Naive thymus-derived CD4-positive, alpha-beta T cell (primary cell): ENCODE measurements around the gene PIP4K2A. TPM values are rescaled to one million over a fixed set of nuclear protein-coding genes. Genes with fewer than 3 reads are reported as not detected.
"Not testable (repeated sequence)": the region's sequence is repeated elsewhere in the genome, so short reads cannot be mapped to it uniquely, and the experiment has no call there.

Experiments used
- ATAC-seq: fragments of 150-1000 bp; cut with Tn5 transposase; 2 replicates; pipeline ENCODE4 v1.10.0; 2021; ENCODE audit warnings: mild to moderate bottlenecking, moderate library complexity
- CTCF ChIA-PET: fragments of 350-600 bp; sonication (Branson Sonifier 250); formaldehyde crosslinking; loops from one replicate; lab custom pipeline; 2021; ENCODE audit warnings: antibody characterized with exemption; lab: Charles Lee
- POLR2A ChIA-PET: fragments of 350-600 bp; sonication (Branson Sonifier 250); formaldehyde crosslinking; loops from one replicate; lab custom pipeline; 2021; ENCODE audit warnings: antibody characterized with exemption, inconsistent platforms; lab: Charles Lee
- DNase-seq, 9 donors: peaks; one replicate each; pipeline versions ENCODE4 v3.0.0 to v3.0.0-alpha.2; 2020 to 2022; ENCODE audit warnings: mixed read lengths in 1 of 9
- H3K27ac ChIP-seq: one replicate; pipeline ENCODE4 v1.7.0; 2013; ENCODE audit warnings: mild to moderate bottlenecking, low read depth, low read length, moderate library complexity
- H3K27me3 ChIP-seq, 2 donors: one replicate each; pipeline ENCODE4 v1.7.0; 2013; ENCODE audit warnings: low read length in 2 of 2, mild to moderate bottlenecking in 2 of 2, moderate library complexity in 2 of 2; ENCODE audit not compliant: control insufficient read depth in 2 of 2, insufficient read depth in 2 of 2
- H3K36me3 ChIP-seq, 3 experiments: 1 replicate in 2 of 3; 2 replicates in 1 of 3; pipeline ENCODE4 v1.7.0; 2013; ENCODE audit warnings: low read length in 3 of 3, mild to moderate bottlenecking in 3 of 3, moderate library complexity in 1 of 3; ENCODE audit not compliant: insufficient read depth in 3 of 3, control insufficient read depth in 2 of 3
- H3K4me1 ChIP-seq, 2 donors: one replicate each; pipeline ENCODE4 v1.7.0; 2013; ENCODE audit warnings: low read length in 2 of 2, mild to moderate bottlenecking in 2 of 2, moderate library complexity in 1 of 2; ENCODE audit not compliant: control insufficient read depth in 2 of 2, insufficient read depth in 2 of 2
- H3K4me3 ChIP-seq: 2 replicates; pipeline ENCODE4 v1.7.0; 2013; ENCODE audit warnings: mild to moderate bottlenecking, low read length
- H3K9me3 ChIP-seq, 3 experiments: 1 replicate in 2 of 3; 2 replicates in 1 of 3; pipeline ENCODE4 v1.7.0; 2013; ENCODE audit warnings: low read length in 3 of 3; ENCODE audit not compliant: control insufficient read depth in 2 of 3
- H3K27ac Mint-ChIP-seq, 9 donors: one replicate each; pipeline ENCODE4 v1.8.0; 2020 to 2022; ENCODE audit warnings: mixed read lengths in 9 of 9, mild to moderate bottlenecking in 8 of 9, moderate library complexity in 5 of 9, inconsistent platforms in 2 of 9
- H3K27me3 Mint-ChIP-seq, 5 donors: one replicate each; pipeline ENCODE4 v1.8.0; 2021 to 2022; ENCODE audit warnings: mixed read lengths in 5 of 5, mild to moderate bottlenecking in 1 of 5
- H3K36me3 Mint-ChIP-seq, 5 donors: one replicate each; pipeline ENCODE4 v1.8.0; 2020 to 2022; ENCODE audit warnings: mixed read lengths in 5 of 5, mild to moderate bottlenecking in 3 of 5, inconsistent platforms in 1 of 5
- H3K4me1 Mint-ChIP-seq, 7 donors: one replicate each; pipeline ENCODE4 v1.8.0; 2020 to 2022; ENCODE audit warnings: mixed read lengths in 7 of 7, mild to moderate bottlenecking in 3 of 7, inconsistent platforms in 1 of 7
- H3K4me3 Mint-ChIP-seq, 10 donors: one replicate each; pipeline ENCODE4 v1.8.0; 2020 to 2022; ENCODE audit warnings: mild to moderate bottlenecking in 10 of 10, mixed read lengths in 10 of 10, moderate library complexity in 6 of 10, inconsistent platforms in 2 of 10
- H3K9me3 Mint-ChIP-seq, 11 donors: one replicate each; pipeline ENCODE4 v1.8.0; 2020 to 2022; ENCODE audit warnings: mixed read lengths in 11 of 11, mild to moderate bottlenecking in 4 of 11, inconsistent platforms in 1 of 11, moderate library complexity in 1 of 11
- intact Hi-C, 2 donors: fragments of 100-400 bp; cut with micrococcal nuclease; formaldehyde crosslinking; loops; one replicate each; pipeline ENCODE4 v1.15.1; 2023
- polyA plus RNA-seq, 2 donors: library from polyadenylated mRNA; unstranded; fragments of 300-500 nt; fragmentation: Illumina TruSeq; gene quantifications; one replicate each; pipeline ENCODE4 v1.2.3, GENCODE V29; 2021
- total RNA-seq, 6 experiments: library from RNA in 5 of 6; stranded (reverse) in 5 of 6; gene quantifications; 1 replicate in 5 of 6; 2 replicates in 1 of 6; pipeline ENCODE4 v1.2.3 and lab custom pipeline; 2021 to 2026

Gene PIP4K2A
- total and polyA plus RNA-seq, 7 experiments from 2014 or later, result 40.9 to 152 (median 134) TPM

DNA sequence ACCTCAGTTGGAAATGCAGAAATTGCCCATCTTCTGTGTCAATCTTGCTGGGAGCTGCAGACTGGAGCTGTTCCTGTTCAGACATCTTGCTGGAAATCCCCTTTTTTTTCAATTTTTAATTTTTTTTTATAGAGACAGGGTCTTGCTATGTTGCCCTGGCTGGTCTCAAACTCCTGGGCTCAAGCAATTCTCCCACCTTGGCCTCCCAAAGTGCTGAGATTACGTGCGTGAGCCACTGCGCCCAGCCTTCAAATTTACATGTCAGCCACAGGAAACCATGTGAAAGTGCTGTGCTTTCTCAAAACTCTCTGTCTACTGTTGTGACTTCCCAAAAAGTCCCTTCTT lies 200.0 kb downstream of the PIP4K2A start:
- peak overlapping the region in 1 of 9 donors; percentile 3 for H3K27ac Mint-ChIP-seq
- POLR2A ChIA-PET, H3K4me1 ChIP-seq, DNase-seq, H3K4me3 Mint-ChIP-seq, H3K36me3 ChIP-seq, H3K27ac ChIP-seq, CTCF ChIA-PET, H3K9me3 ChIP-seq, H3K4me3 ChIP-seq, ATAC-seq, H3K27me3 ChIP-seq, H3K4me1 Mint-ChIP-seq, intact Hi-C loops: not testable (repeated sequence)
- H3K27me3 Mint-ChIP-seq, result peaks cover 12 to 40% (median 30%) of the 10 kb centered on the region in 5 donors
- peaks cover 0 to 40% (median 16%) of the 10 kb centered on the region in 11 donors for H3K9me3 Mint-ChIP-seq
- peaks cover 2 to 16% (median 14%) of the 10 kb centered on the region in 5 donors for H3K36me3 Mint-ChIP-seq

DNA sequence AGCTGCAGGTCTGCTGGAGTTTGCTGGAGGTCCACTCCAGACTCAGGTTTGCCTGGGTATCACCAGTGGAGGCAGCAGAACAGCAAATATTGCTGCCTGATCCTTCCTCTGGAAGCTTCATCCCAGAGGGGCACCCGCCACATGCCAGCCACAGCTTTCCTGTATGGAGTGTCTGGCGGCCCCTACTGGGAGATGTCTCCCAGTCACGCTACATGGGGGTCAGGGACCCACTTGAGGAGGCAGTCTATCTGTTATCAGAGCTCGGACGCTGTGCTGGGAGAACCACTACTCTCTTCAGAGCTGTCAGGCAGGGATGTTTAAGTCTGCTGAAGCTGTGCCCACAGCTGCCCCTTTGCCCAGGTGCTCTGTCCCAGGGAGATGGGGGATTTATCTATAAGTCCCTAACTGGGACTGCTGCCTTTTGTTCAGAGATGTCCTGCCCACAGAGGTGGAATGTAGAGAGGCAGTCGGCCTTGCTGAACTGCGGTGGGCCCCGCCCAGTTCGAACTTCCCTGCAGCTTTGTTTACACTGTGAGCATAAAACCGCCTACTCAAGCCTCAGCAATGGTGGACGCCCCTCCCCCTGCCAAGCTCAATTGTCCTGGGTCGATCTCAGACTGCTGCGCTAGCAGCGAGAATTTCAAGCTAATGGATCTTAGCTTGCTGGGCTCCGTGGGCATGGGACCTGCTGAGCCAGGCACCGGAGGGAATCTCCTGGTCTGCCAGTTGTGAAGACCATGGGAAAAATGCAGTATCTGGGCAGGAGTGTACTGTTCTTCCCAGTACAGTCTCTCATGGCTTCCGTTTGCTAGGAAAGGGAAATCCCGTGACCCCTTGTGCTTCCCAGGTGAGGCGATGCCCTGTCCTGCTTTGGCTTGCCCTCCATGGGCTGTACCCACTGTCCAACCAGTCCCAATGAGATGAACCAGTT lies 200.6 kb downstream of the PIP4K2A start:
- H3K9me3 ChIP-seq, intact Hi-C loops, DNase-seq, H3K4me1 ChIP-seq, H3K4me3 ChIP-seq, CTCF ChIA-PET, H3K27ac Mint-ChIP-seq, ATAC-seq, H3K27ac ChIP-seq, H3K4me3 Mint-ChIP-seq, H3K36me3 ChIP-seq, H3K4me1 Mint-ChIP-seq, H3K27me3 ChIP-seq, POLR2A ChIA-PET: not testable (repeated sequence)
- Mint-ChIP-seq H3K9me3 (peaks cover 0 to 46% (median 19%) of the 10 kb centered on the region in 11 donors), H3K36me3 (peaks cover 4 to 18% (median 14%) of the 10 kb centered on the region in 5 donors), H3K27me3 (peaks cover 16 to 41% (median 27%) of the 10 kb centered on the region in 5 donors)

DNA sequence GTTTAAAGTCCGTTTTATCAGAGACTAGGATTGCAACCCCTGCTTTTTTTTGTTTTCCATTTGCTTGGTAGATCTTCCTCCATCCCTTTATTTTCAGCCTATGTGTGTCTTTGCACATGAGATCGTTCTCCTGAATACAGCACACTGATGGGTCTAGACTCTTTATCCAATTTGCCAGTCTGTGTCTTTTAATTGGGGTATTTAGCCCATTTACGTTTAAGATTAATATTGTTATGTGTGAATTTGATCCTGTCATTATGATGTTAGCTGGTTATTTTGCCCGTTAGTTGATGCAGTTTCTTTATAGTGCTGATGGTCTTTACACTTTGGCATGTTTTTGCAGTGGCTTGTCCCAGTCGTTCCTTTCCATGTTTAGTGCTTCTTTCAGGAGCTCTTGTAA lies 202.4 kb downstream of the PIP4K2A start:
- H3K27ac Mint-ChIP-seq, intact Hi-C loops: not testable (repeated sequence)

GRCh38 chr10:22508214-22508613 lies 206.2 kb downstream of the PIP4K2A start:
- H3K4me3 Mint-ChIP-seq, intact Hi-C loops, H3K27ac Mint-ChIP-seq, H3K4me3 ChIP-seq, H3K9me3 ChIP-seq, H3K36me3 ChIP-seq, H3K27me3 ChIP-seq, ATAC-seq, DNase-seq, POLR2A ChIA-PET, H3K27ac ChIP-seq, CTCF ChIA-PET: not testable (repeated sequence)
- H3K4me1 ChIP-seq, result peaks cover 0 to 17% of the 10 kb centered on the region in 2 donors
- Mint-ChIP-seq H3K36me3 (peaks cover 4 to 14% (median 7%) of the 10 kb centered on the region in 5 donors), H3K9me3 (peaks cover 0 to 43% (median 22%) of the 10 kb centered on the region in 11 donors), H3K27me3 (peaks cover 12 to 36% (median 24%) of the 10 kb centered on the region in 5 donors), H3K4me1 (peaks cover 6 to 20% (median 14%) of the 10 kb centered on the region in 7 donors)

More for the DNA sequence above, 202.4 kb downstream of the PIP4K2A start:
- H3K4me1 ChIP-seq, H3K4me3 Mint-ChIP-seq, H3K4me1 Mint-ChIP-seq, H3K4me3 ChIP-seq, H3K36me3 ChIP-seq, H3K27me3 ChIP-seq, H3K27ac ChIP-seq, ATAC-seq, POLR2A ChIA-PET, DNase-seq, CTCF ChIA-PET, H3K9me3 ChIP-seq: not testable (repeated sequence)
- H3K9me3 Mint-ChIP-seq, result peaks cover 0 to 43% (median 22%) of the 10 kb centered on the region in 11 donors
- peaks cover 4 to 21% (median 14%) of the 10 kb centered on the region in 5 donors for H3K36me3 Mint-ChIP-seq
- H3K27me3 Mint-ChIP-seq, result peaks cover 18 to 43% (median 23%) of the 10 kb centered on the region in 5 donors

DNA sequence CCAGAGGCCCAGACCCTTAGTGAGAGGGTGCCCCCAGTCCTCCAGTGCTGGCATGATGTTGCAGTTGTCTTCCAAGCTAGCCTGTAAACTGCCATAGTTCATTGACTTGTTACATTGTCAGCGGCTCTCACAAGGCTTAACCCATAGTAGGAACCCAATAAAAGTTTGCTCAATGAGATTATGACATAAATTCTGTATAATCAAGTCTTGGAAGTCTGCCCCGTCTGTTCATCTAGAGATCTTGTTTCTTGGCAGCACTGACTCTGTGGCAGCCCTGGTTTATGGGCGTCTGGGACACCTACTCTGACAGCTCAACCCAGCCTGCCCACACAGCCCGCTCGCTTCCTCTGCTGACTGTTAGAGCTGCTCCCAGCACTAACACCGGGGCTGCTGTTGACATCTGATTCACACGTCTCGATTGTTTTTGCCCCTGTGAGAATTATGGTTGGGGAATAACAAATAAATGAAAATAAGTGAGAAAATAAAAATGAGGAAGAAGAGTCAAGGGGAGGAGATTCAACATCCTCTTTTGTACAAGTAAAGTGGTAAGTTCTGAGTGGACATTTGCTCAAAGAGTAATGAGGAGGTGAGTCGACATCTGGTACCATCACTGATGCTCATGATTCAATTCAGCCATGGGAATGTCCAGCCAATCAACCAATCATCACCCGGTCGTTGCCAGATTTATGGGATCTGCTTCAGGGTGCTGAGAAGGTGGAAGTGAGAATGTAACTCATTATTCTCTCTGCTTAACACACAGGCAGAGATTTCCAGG lies 208.3 kb downstream of the PIP4K2A start:
- DNase-seq, result peak in 5 of 9 donors; percentile 13 to 46 (median 19)
- ATAC-seq, result peak; percentile 94
- H3K36me3 ChIP-seq, result no peaks in the 10 kb centered on the region
- H3K4me1 Mint-ChIP-seq, result peaks cover 6 to 25% (median 14%) of the 10 kb centered on the region in 7 donors
- H3K27ac ChIP-seq, result no peak overlapping the region
- peak overlapping the region in 7 of 10 donors; percentile 12 to 62 (median 42) for H3K4me3 Mint-ChIP-seq
- intact Hi-C loops, result loop anchor here in 1 of 2 donors (1.0 kb wide), 1 partner anchor 14 kb away; no protein-coding TSS in a partner anchor
- H3K4me3 ChIP-seq, result no peak overlapping the region
- peaks cover 7 to 26% (median 17%) of the 10 kb centered on the region in 5 donors for H3K27me3 Mint-ChIP-seq
- H3K4me1 ChIP-seq, result peaks cover 0 to 17% of the 10 kb centered on the region in 2 donors
- peak overlapping the region in 2 of 9 donors; percentile 18 to 50 for H3K27ac Mint-ChIP-seq
- H3K9me3 Mint-ChIP-seq, result peaks cover 0 to 23% (median 10%) of the 10 kb centered on the region in 11 donors
- no peaks in the 10 kb centered on the region for H3K27me3 ChIP-seq
- peaks cover 0 to 7% (median 0%) of the 10 kb centered on the region in 5 donors for H3K36me3 Mint-ChIP-seq
- H3K9me3 ChIP-seq, result no peaks in the 10 kb centered on the region
- CTCF ChIA-PET, result no interaction called here
- POLR2A ChIA-PET, result no interaction called here

DNA sequence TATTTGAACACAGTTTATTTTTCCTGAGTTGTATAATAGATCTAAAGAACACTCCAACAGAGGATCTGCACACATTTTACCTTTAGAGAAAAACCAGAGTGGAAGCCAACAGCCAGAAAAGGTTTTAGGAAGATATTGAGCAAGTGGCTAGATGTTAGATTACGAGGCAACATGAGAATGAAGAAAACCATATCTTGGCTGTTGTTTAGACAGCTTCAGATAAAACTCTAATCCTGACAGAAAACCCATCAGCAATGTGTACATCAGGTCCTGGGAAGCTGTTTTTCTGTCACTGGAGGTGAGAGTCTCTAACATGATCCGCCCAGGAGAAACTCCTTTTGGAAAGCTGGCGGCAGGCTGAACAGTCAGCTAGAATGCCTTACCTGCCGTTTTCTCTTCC lies 209.6 kb downstream of the PIP4K2A start:
- CTCF ChIA-PET, result no interaction called here

More for the DNA sequence above, 209.6 kb downstream of the PIP4K2A start:
- Mint-ChIP-seq H3K27me3 (peaks cover 7 to 28% (median 12%) of the 10 kb centered on the region in 5 donors), H3K9me3 (peaks cover 0 to 14% (median 7%) of the 10 kb centered on the region in 11 donors), H3K36me3 (peaks cover 0 to 5% (median 0%) of the 10 kb centered on the region in 5 donors), H3K27ac (no peak overlapping the region), H3K4me3 (no peak overlapping the region), H3K4me1 (peaks cover 6 to 25% (median 14%) of the 10 kb centered on the region in 7 donors)
- H3K4me3 ChIP-seq, result no peak overlapping the region
- no peaks in the 10 kb centered on the region for H3K27me3 ChIP-seq
- no peaks in the 10 kb centered on the region for H3K9me3 ChIP-seq
- H3K4me1 ChIP-seq, result peaks cover 0 to 17% of the 10 kb centered on the region in 2 donors
- intact Hi-C loops, result no loop called here
- no peak overlapping the region for H3K27ac ChIP-seq
- H3K36me3 ChIP-seq, result no peaks in the 10 kb centered on the region
- POLR2A ChIA-PET, result no interaction called here
- ATAC-seq, result no peak
- DNase-seq, result no peak
